Measurements from ENCODE around the gene F7. TPM values are rescaled to one million over a fixed set of nuclear protein-coding genes. Genes with fewer than 3 reads are reported as not detected.
"Not testable (repeated sequence)": the region's sequence is repeated elsewhere in the genome, so short reads cannot be mapped to it uniquely, and the experiment has no call there.

F7 gene
- total RNA-seq, 1 experiment from 2014 or later: not detected

DNA sequence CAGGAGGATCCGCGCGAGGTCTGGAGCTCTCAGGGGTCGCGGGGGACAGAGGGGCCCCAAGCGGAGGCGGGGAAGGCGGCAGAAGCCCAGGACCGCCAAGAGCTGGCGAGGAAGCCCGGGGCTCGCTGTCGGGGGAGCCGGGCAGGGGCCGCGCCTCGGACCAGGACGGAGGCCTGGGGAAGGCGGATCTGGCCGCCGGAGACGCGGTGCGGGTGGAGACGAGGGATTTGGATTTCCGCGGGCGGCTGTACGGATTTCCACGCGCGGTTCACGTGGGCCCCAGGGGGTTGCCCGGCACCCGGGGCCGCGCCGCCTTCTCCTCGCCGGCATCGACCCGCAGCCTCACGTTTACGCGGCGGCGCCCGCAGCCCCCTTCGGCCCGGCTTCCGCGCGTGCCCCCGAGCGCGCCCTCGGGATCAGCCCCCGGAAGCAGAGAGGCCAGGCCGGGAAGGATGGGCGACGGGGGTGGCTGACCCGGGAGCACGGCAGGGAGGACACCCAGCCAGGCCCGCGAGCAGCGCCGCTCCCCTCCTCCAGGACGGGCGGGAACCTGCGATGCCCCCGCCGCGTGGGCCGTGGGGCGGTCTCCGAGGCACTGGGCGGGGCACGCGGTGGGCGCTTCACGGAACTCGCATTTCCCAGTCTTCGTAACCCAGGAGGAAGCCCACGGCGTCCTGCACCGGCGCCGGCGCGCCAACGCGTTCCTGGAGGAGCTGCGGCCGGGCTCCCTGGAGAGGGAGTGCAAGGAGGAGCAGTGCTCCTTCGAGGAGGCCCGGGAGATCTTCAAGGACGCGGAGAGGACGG lies 4.7 kb downstream of the F7 start:
- no peak overlapping the region for H2AFZ ChIP-seq (ENCODE audit: low read length)
- H3K9ac ChIP-seq (ENCODE audit: low read length): no peak overlapping the region

DNA sequence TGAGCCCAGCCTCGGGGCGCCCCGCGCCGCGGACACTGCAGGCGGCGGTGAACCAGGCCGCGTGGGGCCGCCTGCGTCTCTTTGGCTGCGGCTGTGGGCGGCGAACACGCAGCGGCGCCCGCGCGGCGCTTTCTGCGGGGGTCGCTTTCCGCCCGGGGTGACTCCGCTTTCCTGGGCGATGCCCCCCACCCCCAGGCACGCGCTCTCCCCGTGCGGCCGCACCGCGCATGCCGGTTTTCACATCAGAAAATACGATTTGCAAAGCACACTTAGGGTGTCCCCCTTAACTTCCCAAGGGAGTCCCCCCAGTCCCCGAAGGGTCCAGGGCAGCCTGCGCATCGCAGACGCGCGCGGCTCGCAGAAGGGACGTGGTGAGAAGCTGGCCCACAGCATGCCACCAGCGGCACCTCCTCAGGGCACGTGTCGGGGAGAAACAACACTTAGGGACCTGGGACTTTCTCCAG lies 5.3 kb downstream of the F7 start:
- CTCF ChIA-PET: no interaction called here
- intact Hi-C loops (cut with micrococcal nuclease): no loop called here
- no peaks in the 10 kb centered on the region for H3K9me2 ChIP-seq (replicated peaks; ENCODE audit: low read length)
- no peak overlapping the region for H3K4me3 ChIP-seq (ENCODE audit: low read length)
- no TSS peak for BruUV-seq (replicated peaks)
- no peak overlapping the region for H3K4me2 ChIP-seq (ENCODE audit: low read length)
- no peak overlapping the region for H2AFZ ChIP-seq (ENCODE audit: low read length)
- no peaks in the 10 kb centered on the region for H3K4me1 ChIP-seq (ENCODE audit: insufficient read depth, low read length)
- ATAC-seq (no peak), DNase-seq (no peak)
- no peaks in the 10 kb centered on the region for H3K36me3 ChIP-seq (ENCODE audit: low read depth, low read length)
- POLR2A ChIA-PET (ENCODE audit: unreplicated experiment): no interaction called here
- no peaks in the 10 kb centered on the region for H3K9me3 ChIP-seq (ENCODE audit: low read length)
- no peaks in the 10 kb centered on the region for H3F3A ChIP-seq (ENCODE audit: low read length, unreplicated experiment)
- no peak overlapping the region for H3K9ac ChIP-seq (ENCODE audit: low read length)
- H3K27ac ChIP-seq (ENCODE audit: low read length): no peak overlapping the region
- H4K20me1 ChIP-seq (ENCODE audit: low read length): no peaks in the 10 kb centered on the region
- TF ChIP-seq, protein P1, sequence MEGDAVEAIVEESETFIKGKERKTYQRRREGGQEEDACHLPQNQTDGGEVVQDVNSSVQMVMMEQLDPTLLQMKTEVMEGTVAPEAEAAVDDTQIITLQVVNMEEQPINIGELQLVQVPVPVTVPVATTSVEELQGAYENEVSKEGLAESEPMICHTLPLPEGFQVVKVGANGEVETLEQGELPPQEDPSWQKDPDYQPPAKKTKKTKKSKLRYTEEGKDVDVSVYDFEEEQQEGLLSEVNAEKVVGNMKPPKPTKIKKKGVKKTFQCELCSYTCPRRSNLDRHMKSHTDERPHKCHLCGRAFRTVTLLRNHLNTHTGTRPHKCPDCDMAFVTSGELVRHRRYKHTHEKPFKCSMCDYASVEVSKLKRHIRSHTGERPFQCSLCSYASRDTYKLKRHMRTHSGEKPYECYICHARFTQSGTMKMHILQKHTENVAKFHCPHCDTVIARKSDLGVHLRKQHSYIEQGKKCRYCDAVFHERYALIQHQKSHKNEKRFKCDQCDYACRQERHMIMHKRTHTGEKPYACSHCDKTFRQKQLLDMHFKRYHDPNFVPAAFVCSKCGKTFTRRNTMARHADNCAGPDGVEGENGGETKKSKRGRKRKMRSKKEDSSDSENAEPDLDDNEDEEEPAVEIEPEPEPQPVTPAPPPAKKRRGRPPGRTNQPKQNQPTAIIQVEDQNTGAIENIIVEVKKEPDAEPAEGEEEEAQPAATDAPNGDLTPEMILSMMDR (conservative IDR thresholded peaks at IDR 0.05; ENCODE audit: low read depth, low read length): no peak
- TF ChIP-seq EZH2 (IDR thresholded peaks at IDR 0.05; ENCODE audit: low read length, unreplicated experiment): no peak
- no peak for TF ChIP-seq EZH2phosphoT487 (IDR thresholded peaks at IDR 0.05; ENCODE audit: borderline replicate concordance, low read length)
- no peaks in the 10 kb centered on the region for H3K79me2 ChIP-seq (ENCODE audit: low read length)
- H3K27me3 ChIP-seq (ENCODE audit: low read length): no peaks in the 10 kb centered on the region

More for the DNA sequence above, 4.7 kb downstream of the F7 start:
- POLR2A ChIA-PET (ENCODE audit: unreplicated experiment): no interaction called here
- Histone ChIP-seq H3K27me3 (ENCODE audit: low read length) (no peaks in the 10 kb centered on the region), H3K36me3 (ENCODE audit: low read depth, low read length) (no peaks in the 10 kb centered on the region), H3K9me2 (replicated peaks; ENCODE audit: low read length) (no peaks in the 10 kb centered on the region), H3K9me3 (ENCODE audit: low read length) (no peaks in the 10 kb centered on the region), H3K4me2 (ENCODE audit: low read length) (no peak overlapping the region), H3F3A (ENCODE audit: low read length, unreplicated experiment) (no peaks in the 10 kb centered on the region), H4K20me1 (ENCODE audit: low read length) (no peaks in the 10 kb centered on the region), H3K4me3 (ENCODE audit: low read length) (no peak overlapping the region), H3K4me1 (ENCODE audit: insufficient read depth, low read length) (no peaks in the 10 kb centered on the region), H3K79me2 (ENCODE audit: low read length) (no peaks in the 10 kb centered on the region), H3K27ac (ENCODE audit: low read length) (no peak overlapping the region)
- CTCF ChIA-PET: no interaction called here
- BruUV-seq (replicated peaks): no TSS peak
- no peak for DNase-seq
- ATAC-seq: no peak
- TF ChIP-seq EZH2 (IDR thresholded peaks at IDR 0.05; ENCODE audit: low read length, unreplicated experiment): no peak
- no peak for TF ChIP-seq EZH2phosphoT487 (IDR thresholded peaks at IDR 0.05; ENCODE audit: borderline replicate concordance, low read length)
- TF ChIP-seq, protein P1 (conservative IDR thresholded peaks at IDR 0.05; ENCODE audit: low read depth, low read length): no peak
- intact Hi-C loops (cut with micrococcal nuclease): no loop called here

DNA sequence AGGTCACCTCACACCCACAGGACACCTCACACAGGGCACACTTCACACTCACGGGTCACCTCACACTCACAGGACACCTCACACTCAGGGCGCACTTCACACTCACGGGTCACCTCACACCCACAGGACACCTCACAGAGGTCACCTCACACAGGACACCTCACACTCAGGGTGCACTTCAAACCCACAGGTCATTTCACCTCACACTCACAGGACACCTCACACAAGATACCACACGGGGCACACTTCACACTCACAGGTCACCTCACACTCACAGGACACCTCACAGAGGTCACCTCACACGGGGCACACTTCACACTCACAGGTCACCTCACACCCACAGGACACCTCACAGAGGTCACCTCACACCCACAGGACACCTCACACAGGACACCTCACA lies 6.2 kb downstream of the F7 start:
- H3K4me2 ChIP-seq (ENCODE audit: low read length); H3F3A ChIP-seq (ENCODE audit: low read length, unreplicated experiment); ATAC-seq; H4K20me1 ChIP-seq (ENCODE audit: low read length); H3K4me3 ChIP-seq (ENCODE audit: low read length); H3K27ac ChIP-seq (ENCODE audit: low read length); H3K9me2 ChIP-seq (replicated peaks; ENCODE audit: low read length); CTCF ChIA-PET; H3K9ac ChIP-seq (ENCODE audit: low read length); H3K9me3 ChIP-seq (ENCODE audit: low read length); POLR2A ChIA-PET (ENCODE audit: unreplicated experiment); H3K79me2 ChIP-seq (ENCODE audit: low read length); H2AFZ ChIP-seq (ENCODE audit: low read length); intact Hi-C loops (cut with micrococcal nuclease); H3K4me1 ChIP-seq (ENCODE audit: insufficient read depth, low read length); H3K27me3 ChIP-seq (ENCODE audit: low read length); DNase-seq; BruUV-seq (replicated peaks); H3K36me3 ChIP-seq (ENCODE audit: low read depth, low read length): not testable (repeated sequence)

DNA sequence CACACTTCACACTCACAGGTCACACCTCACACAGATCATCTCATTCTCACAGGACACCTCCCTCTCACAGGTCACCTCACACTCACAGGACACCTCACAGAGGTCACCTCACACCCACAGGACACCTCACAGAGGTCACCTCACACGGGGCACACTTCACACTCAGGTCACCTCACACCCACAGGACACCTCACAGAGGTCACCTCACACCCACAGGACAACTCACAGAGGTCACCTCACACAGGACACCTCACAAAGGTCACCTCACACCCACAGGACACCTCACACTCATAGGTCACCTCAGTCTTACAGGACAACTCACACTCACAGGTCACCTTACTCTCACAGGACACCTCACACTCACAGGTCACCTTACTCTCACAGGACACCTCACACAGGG lies 6.9 kb downstream of the F7 start:
- not testable (repeated sequence) for BruUV-seq (replicated peaks)

More for the DNA sequence above, 6.9 kb downstream of the F7 start:
- H3K27me3 ChIP-seq (ENCODE audit: low read length); intact Hi-C loops (cut with micrococcal nuclease); H3F3A ChIP-seq (ENCODE audit: low read length, unreplicated experiment); H3K36me3 ChIP-seq (ENCODE audit: low read depth, low read length); ATAC-seq; H3K4me2 ChIP-seq (ENCODE audit: low read length); H4K20me1 ChIP-seq (ENCODE audit: low read length); CTCF ChIA-PET; H3K27ac ChIP-seq (ENCODE audit: low read length); H3K79me2 ChIP-seq (ENCODE audit: low read length); H3K9me3 ChIP-seq (ENCODE audit: low read length); DNase-seq; H3K9me2 ChIP-seq (replicated peaks; ENCODE audit: low read length); H3K9ac ChIP-seq (ENCODE audit: low read length); H2AFZ ChIP-seq (ENCODE audit: low read length); H3K4me1 ChIP-seq (ENCODE audit: insufficient read depth, low read length); H3K4me3 ChIP-seq (ENCODE audit: low read length); POLR2A ChIA-PET (ENCODE audit: unreplicated experiment): not testable (repeated sequence)

Data from PC-3 (cell line).